Measurements from ENCODE around the gene DAAM1. TPM values are rescaled to one million over a fixed set of nuclear protein-coding genes. Genes with fewer than 3 reads are reported as not detected.

DAAM1 gene
- polyA plus RNA-seq, 1 experiment, result 4.7 TPM

GRCh38 chr14:59346796-59347510 lies 158.5 kb downstream of the DAAM1 start:
- no peak for TF ChIP-seq CTCF (IDR thresholded peaks at IDR 0.05; ENCODE audit: insufficient read depth, low read depth, low read length)
- ChIA-PET CTCF (interaction anchor here (1.1 to 1.4 kb wide), 2 partner anchors 72 to 220 kb away, joined by 3 to 4 read pairs; no protein-coding TSS in a partner anchor), POLR2A (interaction anchor here (0.6 kb wide), 1 partner anchor 39 kb away, joined by 3 read pairs; no protein-coding TSS in a partner anchor)
- DNase-seq (ENCODE audit: low read depth), result no peak
- Histone ChIP-seq H3K4me3 (ENCODE audit: low read depth, low read length) (no peak overlapping the region), H3K27me3 (ENCODE audit: control insufficient read depth, insufficient read depth, low read length) (no peaks in the 10 kb centered on the region), H3K36me3 (ENCODE audit: control insufficient read depth, insufficient read depth, low read length) (no peaks in the 10 kb centered on the region; the same call in 1 of the 2 replicates)

GRCh38 chr14:59347511-59347900 lies 159.0 kb downstream of the DAAM1 start:
- no peak for DNase-seq (ENCODE audit: low read depth)
- ChIA-PET CTCF (interaction anchor here (1.1 to 1.4 kb wide), 2 partner anchors 72 to 221 kb away, joined by 3 to 4 read pairs; no protein-coding TSS in a partner anchor), POLR2A (no interaction called here)
- no peaks in the 10 kb centered on the region for H3K27me3 ChIP-seq (ENCODE audit: control insufficient read depth, insufficient read depth, low read length)
- no peaks in the 10 kb centered on the region; the same call in 1 of the 2 replicates for H3K36me3 ChIP-seq (ENCODE audit: control insufficient read depth, insufficient read depth, low read length)
- TF ChIP-seq CTCF (IDR thresholded peaks at IDR 0.05; ENCODE audit: insufficient read depth, low read depth, low read length), result no peak
- no peak overlapping the region for H3K4me3 ChIP-seq (ENCODE audit: low read depth, low read length)

GRCh38 chr14:59347915-59348314 lies 159.4 kb downstream of the DAAM1 start:
- POLR2A ChIA-PET, result no interaction called here
- H3K4me3 ChIP-seq (ENCODE audit: low read depth, low read length), result no peak overlapping the region
- CTCF ChIA-PET, result interaction anchor here (1.1 to 1.4 kb wide), 2 partner anchors 71 to 221 kb away, joined by 3 to 4 read pairs; no protein-coding TSS in a partner anchor
- no peak for DNase-seq (ENCODE audit: low read depth)
- no peak for TF ChIP-seq CTCF (IDR thresholded peaks at IDR 0.05; ENCODE audit: insufficient read depth, low read depth, low read length)
- no peaks in the 10 kb centered on the region; the same call in 1 of the 2 replicates for H3K36me3 ChIP-seq (ENCODE audit: control insufficient read depth, insufficient read depth, low read length)
- H3K27me3 ChIP-seq (ENCODE audit: control insufficient read depth, insufficient read depth, low read length), result no peaks in the 10 kb centered on the region

- TF ChIP-seq CTCF (IDR thresholded peaks at IDR 0.05; ENCODE audit: insufficient read depth, low read depth, low read length), result no peak
- no peak for DNase-seq (ENCODE audit: low read depth)
- CTCF ChIA-PET, result interaction anchor here (0.7 to 1.1 kb wide), 2 partner anchors 9 to 196 kb away, joined by 3 read pairs; no protein-coding TSS in a partner anchor
Measured at GRCh38 chr14:59349258-59349701, 160.8 kb downstream of the DAAM1 start.

GRCh38 chr14:59352961-59353360 lies 164.5 kb downstream of the DAAM1 start:
- Histone ChIP-seq H3K36me3 (ENCODE audit: control insufficient read depth, insufficient read depth, low read length) (peaks cover 1% of the 10 kb centered on the region; the same call in 1 of the 2 replicates), H3K4me3 (ENCODE audit: low read depth, low read length) (no peak overlapping the region), H3K27me3 (ENCODE audit: control insufficient read depth, insufficient read depth, low read length) (no peaks in the 10 kb centered on the region)
- POLR2A ChIA-PET, result no interaction called here
- CTCF ChIA-PET, result no interaction called here
- no peak for DNase-seq (ENCODE audit: low read depth)
- TF ChIP-seq CTCF (IDR thresholded peaks at IDR 0.05; ENCODE audit: insufficient read depth, low read depth, low read length), result no peak

More at GRCh38 chr14:59349258-59349701, 160.8 kb downstream of the DAAM1 start:
- no peaks in the 10 kb centered on the region for H3K27me3 ChIP-seq (ENCODE audit: control insufficient read depth, insufficient read depth, low read length)
- no peak overlapping the region for H3K4me3 ChIP-seq (ENCODE audit: low read depth, low read length)
- no peaks in the 10 kb centered on the region; the same call in 1 of the 2 replicates for H3K36me3 ChIP-seq (ENCODE audit: control insufficient read depth, insufficient read depth, low read length)
- POLR2A ChIA-PET, result interaction anchor here (0.6 kb wide), 1 partner anchor 48 kb away, joined by 3 read pairs; no protein-coding TSS in a partner anchor

Measured in BJ (cell line).